ENCODE results near the gene PDAP1. TPM values are rescaled to one million over a fixed set of nuclear protein-coding genes. Genes with fewer than 3 reads are reported as not detected.

The PDAP1 gene, protein sequence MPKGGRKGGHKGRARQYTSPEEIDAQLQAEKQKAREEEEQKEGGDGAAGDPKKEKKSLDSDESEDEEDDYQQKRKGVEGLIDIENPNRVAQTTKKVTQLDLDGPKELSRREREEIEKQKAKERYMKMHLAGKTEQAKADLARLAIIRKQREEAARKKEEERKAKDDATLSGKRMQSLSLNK
- 100 to 1,000 TPM; 133 to 171 (median 146) TPM for polyA plus RNA-seq (ENCODE audit: insufficient read length in 3 of 3)
- long read RNA-seq, donor 1, transcript PDAP1-201 (6 exons, 2,546 nt), result major isoform, 35 of 35 reads
- long read RNA-seq, donor 1, partial matches to known transcripts, result 0 of 35 reads
- long read RNA-seq, donor 1, other reads (novel, unspliced or antisense), result 0 of 35 reads
- long read RNA-seq, donor 2, transcript PDAP1-201 (6 exons, 2,546 nt), result major isoform, 56 of 274 reads
- long read RNA-seq, donor 2, partial matches to known transcripts, result 60 of 274 reads
- long read RNA-seq, donor 2, other reads (novel, unspliced or antisense), result 158 of 274 reads
- long read RNA-seq, donor 3, transcript PDAP1-201 (6 exons, 2,546 nt), result major isoform, 50 of 55 reads
- long read RNA-seq, donor 3, partial matches to known transcripts, result 5 of 55 reads
- long read RNA-seq, donor 3, other reads (novel, unspliced or antisense), result 0 of 55 reads
- long read RNA-seq, donor 4, transcript PDAP1-201 (6 exons, 2,546 nt), result major isoform, 60 of 79 reads
- long read RNA-seq, donor 4, partial matches to known transcripts, result 13 of 79 reads
- long read RNA-seq, donor 4, other reads (novel, unspliced or antisense), result 6 of 79 reads
- long read RNA-seq, donor 5, transcript PDAP1-201 (6 exons, 2,546 nt), result major isoform, 11 of 19 reads
- long read RNA-seq, donor 5, partial matches to known transcripts, result 8 of 19 reads
- long read RNA-seq, donor 5, other reads (novel, unspliced or antisense), result 0 of 19 reads
- long read RNA-seq, donor 6, transcript PDAP1-201 (6 exons, 2,546 nt), result major isoform, 35 of 89 reads
- long read RNA-seq, donor 6, partial matches to known transcripts, result 36 of 89 reads
- long read RNA-seq, donor 6, other reads (novel, unspliced or antisense), result 18 of 89 reads
- long read RNA-seq, donor 7, transcript PDAP1-201 (6 exons, 2,546 nt), result major isoform, 59 of 213 reads
- long read RNA-seq, donor 7, partial matches to known transcripts, result 153 of 213 reads
- long read RNA-seq, donor 7, other reads (novel, unspliced or antisense), result 0 of 213 reads
- long read RNA-seq, donor 8, transcript PDAP1-201 (6 exons, 2,546 nt), result major isoform, 16 of 16 reads
- long read RNA-seq, donor 8, partial matches to known transcripts, result 0 of 16 reads
- long read RNA-seq, donor 8, other reads (novel, unspliced or antisense), result 0 of 16 reads
- long read RNA-seq, donor 9, transcript PDAP1-201 (6 exons, 2,546 nt), result major isoform, 45 of 58 reads
- long read RNA-seq, donor 9, partial matches to known transcripts, result 13 of 58 reads
- long read RNA-seq, donor 9, other reads (novel, unspliced or antisense), result 0 of 58 reads
- long read RNA-seq, donor 10, transcript PDAP1-201 (6 exons, 2,546 nt), result major isoform, 59 of 193 reads
- long read RNA-seq, donor 10, partial matches to known transcripts, result 53 of 193 reads
- long read RNA-seq, donor 10, other reads (novel, unspliced or antisense), result 81 of 193 reads
- long read RNA-seq, donor 11, transcript PDAP1-201 (6 exons, 2,546 nt), result major isoform, 27 of 59 reads
- long read RNA-seq, donor 11, partial matches to known transcripts, result 22 of 59 reads
- long read RNA-seq, donor 11, other reads (novel, unspliced or antisense), result 10 of 59 reads
- long read RNA-seq, donor 12, transcript PDAP1-201 (6 exons, 2,546 nt), result major isoform, 48 of 74 reads
- long read RNA-seq, donor 12, partial matches to known transcripts, result 21 of 74 reads
- long read RNA-seq, donor 12, other reads (novel, unspliced or antisense), result 5 of 74 reads
- long read RNA-seq, donor 13, transcript PDAP1-201 (6 exons, 2,546 nt), result major isoform, 11 of 39 reads
- long read RNA-seq, donor 13, partial matches to known transcripts, result 28 of 39 reads
- long read RNA-seq, donor 13, other reads (novel, unspliced or antisense), result 0 of 39 reads
- long read RNA-seq, donor 14, transcript PDAP1-201 (6 exons, 2,546 nt), result major isoform, 42 of 322 reads
- long read RNA-seq, donor 14, partial matches to known transcripts, result 254 of 322 reads
- long read RNA-seq, donor 14, other reads (novel, unspliced or antisense), result 26 of 322 reads
- long read RNA-seq, donor 15, transcript PDAP1-201 (6 exons, 2,546 nt), result major isoform, 63 of 70 reads
- long read RNA-seq, donor 15, partial matches to known transcripts, result 7 of 70 reads
- long read RNA-seq, donor 15, other reads (novel, unspliced or antisense), result 0 of 70 reads
- long read RNA-seq, donor 16, transcript PDAP1-201 (6 exons, 2,546 nt), result major isoform, 54 of 59 reads
- long read RNA-seq, donor 16, partial matches to known transcripts, result 5 of 59 reads
- long read RNA-seq, donor 16, other reads (novel, unspliced or antisense), result 0 of 59 reads

DNA sequence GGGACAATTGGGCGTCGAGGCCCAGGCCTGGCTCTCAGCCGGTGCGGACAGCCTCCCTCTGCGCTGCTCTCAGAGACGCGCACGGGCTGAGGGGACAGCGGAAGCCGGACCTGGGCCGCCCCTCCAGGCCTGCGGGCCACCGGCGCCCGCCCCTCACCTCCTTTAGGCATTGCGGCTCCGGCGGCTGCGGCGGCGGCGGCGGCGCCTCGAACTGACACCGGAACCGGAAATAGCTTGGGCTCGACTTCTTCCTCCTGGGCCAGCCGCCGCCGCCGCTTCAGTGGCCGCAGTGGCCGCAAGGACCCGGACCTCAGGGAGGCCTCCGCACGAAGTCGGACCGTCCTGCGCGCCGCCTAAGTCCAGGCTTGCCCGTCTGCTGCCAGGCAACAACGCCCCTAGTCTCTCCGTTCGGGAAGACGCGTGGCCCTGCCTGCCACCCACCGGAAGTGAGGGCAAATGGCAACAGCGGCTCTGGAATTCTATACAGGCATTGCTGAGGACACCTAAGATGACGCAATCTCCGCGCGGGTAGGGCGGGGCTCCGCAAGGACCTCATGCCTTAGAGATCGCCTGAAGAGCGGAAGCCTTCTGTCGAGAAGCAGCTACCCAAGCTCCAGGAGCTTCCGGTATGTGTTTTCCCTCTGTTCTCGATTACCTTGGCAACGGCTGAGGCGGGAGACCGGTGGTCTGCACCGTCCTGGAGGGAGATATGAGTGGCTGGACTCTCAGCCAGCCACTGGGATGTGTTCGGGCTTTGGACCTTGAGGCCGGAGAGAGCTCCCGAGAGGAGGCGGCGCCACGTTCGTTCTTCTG, at the start of gene PDAP1, which contains the start of gene BUD31:
PDAP1 (minus strand) TSS at position 219 of the 813 bp plus-strand sequence; CDS start at position 170, 49 bp downstream.
BUD31 (plus strand) TSS at position 591 of the 813 bp plus-strand sequence. CDS start 2,124 bp downstream, outside the sequence.
- peak; percentile 95 for DNase-seq

DNA sequence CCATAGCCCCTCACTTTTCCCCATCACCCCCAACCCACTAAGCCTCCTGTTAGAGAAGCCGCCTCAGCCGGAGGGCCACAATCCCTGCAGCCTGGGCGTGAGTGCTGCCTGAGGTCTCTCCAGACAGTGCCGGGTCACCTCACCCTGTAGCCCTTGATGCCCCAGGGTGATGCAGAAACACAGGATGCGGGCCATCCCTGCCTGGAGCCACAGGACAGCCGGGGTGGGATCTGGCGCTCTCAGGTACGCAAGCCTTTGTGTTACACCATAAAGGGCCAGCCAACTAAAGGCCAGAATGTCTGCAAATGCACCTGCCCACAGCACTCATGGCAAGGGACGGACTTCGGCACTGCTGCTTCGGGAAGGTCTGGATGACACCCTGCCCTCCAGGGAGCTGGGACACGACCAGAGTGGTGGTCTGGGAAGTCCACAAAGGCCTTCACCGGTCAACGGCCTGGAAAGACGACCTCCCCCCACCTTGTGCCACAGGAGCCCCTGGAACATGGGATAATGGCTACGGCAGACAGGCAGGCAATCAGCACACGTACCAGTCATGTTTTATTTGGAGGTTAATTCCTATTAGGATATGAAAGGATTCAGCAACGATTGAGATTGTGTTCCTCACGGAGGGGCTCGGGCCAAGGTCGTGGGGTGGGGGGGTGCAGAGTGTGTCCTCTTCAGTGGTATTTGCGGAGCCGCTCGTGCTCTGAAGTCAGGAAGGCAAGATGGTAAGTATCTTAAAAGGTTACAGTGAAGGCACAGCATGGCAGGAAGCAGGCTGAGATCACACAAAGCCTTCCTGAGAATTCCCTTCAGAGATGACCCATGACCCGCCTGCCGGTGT, 49.5 kb upstream of the PDAP1 start:
- no peak for DNase-seq

DNA sequence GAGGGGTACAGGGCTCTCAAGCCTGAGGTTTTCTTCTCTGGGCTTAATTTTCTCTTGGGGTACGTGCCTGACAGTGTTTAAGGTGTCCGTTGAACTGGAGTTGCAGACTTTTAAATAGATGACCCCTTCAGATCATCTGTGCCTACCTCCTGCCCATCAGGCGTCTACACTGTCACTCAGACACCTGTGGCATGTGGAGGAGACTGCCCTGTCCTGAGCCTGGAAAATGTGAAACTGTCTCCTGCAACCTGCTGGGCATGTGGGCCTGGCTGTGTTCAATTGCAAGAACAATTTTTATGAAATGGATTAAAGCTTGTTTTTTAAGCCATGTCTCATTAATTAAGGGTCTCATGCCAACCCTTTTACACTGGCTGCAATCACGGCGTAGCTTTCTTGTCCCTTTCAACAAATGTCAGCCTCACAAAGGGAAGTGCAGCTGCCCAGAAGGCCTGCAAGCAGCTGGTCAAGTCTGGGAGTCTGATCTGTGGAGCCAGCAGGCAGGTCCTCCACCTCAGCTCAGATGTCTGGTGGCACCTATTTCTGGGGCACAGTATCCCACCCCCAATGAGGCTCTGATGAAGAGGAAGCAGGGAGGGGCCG, 48.8 kb upstream of the PDAP1 start:
- DNase-seq, result no peak

DNA sequence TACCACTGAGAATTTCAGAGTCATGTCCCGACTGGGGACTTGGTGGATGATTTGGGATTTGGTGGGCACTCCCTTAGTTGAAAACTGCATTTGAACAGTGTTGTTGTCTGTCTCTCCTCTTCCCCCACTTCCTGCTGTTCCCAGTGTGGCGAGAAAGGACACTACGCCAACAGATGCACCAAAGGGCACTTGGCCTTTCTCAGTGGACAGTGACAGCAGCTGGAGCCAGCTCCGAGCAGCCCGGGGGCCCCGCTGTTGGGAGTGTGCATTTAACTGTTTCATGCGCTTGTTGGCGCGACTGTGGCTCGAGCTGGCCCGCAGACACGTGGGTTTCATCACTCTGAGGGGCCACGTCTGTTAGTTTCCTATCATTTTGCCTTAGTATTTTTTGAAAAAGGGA, 47.9 kb upstream of the PDAP1 start:
- no peak for DNase-seq

DNA sequence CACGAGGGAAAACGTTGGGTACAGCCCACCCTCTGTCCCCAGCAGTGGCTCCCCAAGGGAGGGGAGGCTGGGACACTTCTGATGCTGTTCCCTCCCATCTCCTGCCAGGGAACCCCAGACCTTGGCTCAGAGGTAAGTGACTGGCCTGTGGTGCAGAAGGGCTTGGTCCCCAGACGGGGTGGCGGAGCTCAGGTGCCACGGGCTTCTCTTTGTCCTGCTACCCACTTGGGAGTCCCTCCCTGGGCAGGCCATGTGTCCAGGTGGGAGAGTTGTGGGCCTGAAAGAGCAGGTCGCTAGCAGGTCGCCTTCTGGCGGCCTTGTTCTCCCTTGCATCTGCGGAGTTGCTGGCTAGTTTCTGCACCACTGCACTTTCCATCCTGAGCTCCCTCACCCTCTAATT, 47.5 kb upstream of the PDAP1 start:
- no peak for DNase-seq

DNA sequence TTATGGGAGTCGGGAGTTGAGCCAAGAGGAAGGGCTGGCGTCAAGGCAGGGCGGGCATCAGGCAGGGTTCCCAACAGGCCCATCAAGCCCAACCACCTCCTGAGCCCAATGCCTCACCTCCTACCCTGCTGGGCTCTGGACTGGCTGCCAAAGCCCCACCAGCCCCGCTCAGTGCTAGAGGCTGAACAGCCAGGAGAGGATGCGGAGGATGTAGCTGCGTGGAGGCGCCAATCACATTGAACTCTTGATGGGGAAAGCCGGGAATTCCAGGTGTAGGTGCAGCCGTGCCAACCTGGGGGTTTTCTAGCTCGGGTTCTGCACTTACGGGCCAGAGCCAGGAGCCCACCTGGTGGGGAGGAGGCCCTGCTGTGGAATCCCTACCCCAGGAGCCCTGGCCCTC, 44.7 kb upstream of the PDAP1 start:
- DNase-seq, result no peak

DNA sequence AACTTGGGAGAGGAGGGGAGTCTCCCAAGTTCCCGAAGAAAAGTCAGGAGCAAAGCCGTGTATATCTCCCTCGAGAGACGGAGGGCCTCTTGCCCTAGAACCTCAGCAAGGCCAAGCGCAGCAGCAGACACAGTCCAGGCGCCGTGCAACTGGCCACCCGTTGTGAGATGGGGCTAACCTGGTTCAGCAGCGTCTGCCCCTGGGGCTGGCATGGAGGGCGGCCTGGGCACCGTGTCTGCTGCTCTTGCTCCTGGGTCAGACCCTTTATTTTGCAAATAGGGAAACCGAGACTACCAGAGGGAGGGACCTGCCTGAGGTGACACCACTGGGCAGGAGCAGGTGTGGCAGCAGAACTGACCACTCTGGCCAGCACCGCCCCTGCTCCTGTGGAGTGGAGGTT, 44.1 kb upstream of the PDAP1 start:
- no peak for DNase-seq

DNA sequence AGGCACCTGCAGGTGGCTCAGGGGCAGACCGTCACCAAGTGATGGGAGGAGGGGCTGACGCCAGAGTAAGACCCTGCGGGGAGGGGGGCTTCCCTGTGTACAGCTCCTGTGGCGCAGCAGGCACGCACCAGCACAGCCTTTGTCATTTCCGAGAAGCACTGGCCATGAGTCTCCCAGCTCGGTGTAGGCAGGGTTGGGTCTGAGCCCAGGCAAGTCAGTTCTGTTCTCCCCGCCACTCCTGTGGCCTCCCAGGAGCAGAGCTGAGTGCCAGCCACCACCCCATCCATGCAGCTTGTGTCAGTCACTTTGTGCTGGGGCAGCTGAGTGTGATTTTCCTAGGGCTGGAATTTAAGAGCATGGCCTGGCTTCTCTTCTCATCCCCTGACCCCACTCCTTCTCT, 43.5 kb upstream of the PDAP1 start:
- no peak for DNase-seq

DNA sequence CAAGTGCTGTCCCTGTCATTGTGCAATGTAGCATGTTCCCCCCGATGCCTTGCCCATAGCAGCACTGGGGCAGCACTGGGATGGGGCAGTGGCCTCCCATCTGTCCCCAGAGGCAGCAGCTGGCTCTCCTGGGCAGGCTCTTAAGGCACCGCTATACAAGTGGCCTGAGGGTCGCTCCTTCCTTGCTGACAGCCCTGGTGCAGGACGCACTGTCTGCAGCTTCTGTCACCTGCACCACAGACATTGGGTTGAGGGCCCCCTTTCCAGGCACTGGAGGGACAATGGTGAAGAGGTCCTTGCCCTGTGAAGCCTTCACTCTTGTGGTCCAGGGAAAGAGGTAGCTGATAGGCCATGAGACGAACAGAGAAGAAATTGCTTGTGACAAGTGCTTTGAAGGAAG, 40.9 kb upstream of the PDAP1 start:
- no peak for DNase-seq

DNA sequence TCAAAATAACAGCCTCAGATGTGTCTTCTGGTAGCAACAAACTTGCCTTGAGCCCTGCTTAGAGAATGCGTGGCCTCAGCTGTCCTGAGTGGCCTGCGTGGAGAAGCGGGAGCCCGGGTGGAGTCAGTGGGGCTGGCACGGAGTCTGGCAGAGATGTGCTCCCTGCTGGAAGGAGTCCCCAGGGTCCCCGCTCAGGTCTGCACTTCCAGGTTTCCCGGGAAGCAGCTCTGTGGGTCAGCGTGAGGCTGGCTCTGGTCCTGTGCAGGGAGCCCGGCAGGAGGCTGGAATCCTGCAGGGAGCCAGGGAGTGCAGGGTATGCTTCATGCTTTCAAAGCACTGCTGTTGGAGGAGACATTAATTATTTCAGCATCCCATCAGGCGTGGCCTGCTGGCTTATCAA, 40.5 kb upstream of the PDAP1 start:
- DNase-seq, result no peak

DNA sequence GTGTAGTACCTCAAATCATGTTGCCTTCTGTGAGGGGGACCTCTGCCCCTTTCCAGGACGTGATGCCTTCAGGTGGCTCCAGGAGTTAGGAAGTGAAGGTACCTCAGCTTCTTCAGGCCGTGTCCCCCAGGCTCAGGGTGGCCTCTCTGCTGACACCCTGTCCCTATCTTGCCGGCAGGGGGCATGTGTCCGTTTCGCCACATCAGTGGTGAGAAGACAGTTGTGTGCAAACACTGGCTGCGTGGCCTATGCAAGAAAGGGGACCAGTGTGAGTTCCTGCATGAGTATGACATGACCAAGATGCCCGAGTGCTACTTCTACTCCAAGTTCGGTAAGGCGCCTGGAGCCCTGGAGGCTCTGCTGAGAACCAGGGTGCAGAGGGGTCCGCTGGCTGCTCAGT, 39.5 kb upstream of the PDAP1 start:
- DNase-seq, result no peak

DNA sequence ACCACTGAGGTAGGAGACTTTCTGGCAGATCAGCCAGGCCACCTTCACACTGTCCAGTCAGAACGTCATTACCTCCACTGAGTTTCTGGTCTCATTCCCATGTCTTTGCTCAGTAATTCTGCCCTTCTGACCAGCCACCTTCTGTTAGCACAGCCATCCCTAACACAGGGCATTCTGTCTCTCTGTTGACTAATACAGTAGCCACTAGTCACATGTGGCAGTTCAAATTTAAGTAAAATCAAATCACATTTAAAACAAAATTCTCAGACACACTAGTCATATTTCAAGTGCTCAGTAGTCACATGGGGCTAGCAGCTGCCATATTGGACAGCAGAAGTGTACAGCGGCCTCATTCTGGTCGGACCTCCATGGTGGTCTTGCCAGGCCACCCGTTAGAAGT, 37.7 kb upstream of the PDAP1 start:
- DNase-seq, result no peak

DNA sequence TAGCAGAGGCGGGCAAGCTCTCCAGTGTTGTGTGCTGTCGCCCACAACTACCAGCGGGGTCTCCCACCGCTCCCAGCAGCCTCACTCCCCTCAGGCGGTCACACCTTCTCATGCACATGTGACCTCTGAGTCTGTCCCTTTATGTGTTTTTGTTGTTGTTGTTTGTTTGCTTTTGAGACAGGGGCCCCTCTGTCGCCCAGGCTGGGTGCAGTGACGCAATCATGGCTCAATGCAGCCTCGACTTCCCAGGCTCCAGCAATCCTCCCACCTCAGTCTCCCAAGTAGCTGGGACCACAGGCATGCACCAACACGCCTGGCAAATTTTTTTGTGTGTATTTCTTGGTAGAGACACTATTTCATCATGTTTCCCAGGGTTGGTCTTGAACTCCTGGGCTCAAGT, 31.8 kb upstream of the PDAP1 start:
- DNase-seq, result no peak

DNA sequence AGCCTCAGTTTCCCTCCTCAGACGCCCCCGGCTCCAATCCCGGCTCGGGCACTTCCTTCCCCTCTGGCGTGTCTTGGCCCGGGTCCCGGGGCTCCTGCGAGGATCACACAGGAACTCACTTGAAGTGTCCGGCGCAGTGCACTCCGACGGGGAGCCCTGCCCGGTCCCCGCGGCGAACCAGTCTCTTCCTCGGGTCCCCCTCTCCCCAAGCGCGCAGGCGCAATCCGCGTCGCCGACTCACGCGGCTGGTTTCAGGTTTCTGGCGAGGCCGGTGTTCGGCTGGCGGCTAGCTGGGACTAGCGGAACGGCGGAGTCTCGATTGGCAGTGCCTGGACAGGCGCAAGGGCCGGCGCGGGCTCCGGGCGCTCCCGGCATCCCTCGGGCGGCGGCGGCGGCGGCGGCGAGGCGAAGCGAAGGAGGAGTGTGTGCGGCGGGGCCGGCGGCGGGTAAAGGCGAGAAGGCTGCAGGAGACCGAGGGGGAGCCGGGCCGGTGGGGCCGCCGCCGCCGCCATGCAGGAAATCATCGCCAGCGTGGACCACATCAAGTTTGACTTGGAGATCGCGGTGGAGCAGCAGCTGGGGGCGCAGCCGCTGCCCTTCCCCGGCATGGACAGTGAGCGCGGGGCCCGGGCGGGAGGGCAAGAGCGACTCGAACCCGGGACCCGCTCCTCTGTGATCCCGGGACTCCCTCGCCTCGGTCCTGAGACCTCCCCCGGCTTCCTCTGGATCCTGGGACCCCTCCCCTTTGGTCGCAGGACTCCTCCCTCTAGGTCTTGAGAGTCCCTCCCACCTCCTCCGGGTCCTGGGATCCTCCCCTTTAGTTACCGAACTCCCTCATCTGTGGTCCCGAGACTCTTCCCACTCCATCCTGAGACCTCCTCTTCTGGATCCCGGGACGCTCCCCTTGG, 30.4 kb upstream of the PDAP1 start, which contains the start of the genes CPSF4 and PTCD1:
CPSF4 (plus strand) TSS at position 371 of the 908 bp plus-strand sequence; CDS start at position 511, 140 bp downstream.
PTCD1 (minus strand) TSS at position 226 of the 908 bp plus-strand sequence. CDS start 3,556 bp downstream, outside the sequence.
- DNase-seq, result peak; percentile 95

DNA sequence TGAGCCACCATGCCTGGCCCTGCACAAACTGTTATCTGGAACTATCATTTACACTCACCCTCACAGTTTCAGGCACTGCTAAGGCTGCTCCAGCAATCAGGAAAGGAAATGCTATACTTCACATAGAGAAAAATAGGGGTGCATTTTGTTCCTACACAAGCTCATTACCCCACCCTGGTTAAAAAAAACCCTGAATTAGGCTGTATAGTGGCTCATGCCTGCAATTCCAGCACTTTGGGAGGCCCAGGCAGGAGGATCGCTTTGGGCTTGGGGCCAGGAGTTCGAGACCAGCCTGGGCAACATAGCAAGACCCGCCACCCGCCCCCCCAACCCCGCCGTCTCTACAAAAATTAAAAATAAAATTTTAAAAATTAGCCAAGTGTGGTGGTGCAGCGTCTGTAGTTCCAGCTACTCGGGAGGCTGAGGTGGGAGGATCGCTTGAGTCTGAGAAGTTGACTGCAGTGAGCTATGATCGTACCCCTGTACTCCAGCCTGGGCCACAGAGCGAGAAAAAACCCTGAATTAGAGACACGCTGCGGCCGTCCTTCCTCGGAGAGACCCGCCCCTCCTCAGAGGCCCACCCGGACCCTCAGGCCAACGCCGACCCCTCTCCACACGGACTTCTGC, 29.7 kb upstream of the PDAP1 start:
- DNase-seq, result no peak
